ENCODE measurements around the gene SRCIN1. TPM values are rescaled to one million over a fixed set of nuclear protein-coding genes. Genes with fewer than 3 reads are reported as not detected.

Gene SRCIN1
- total and polyA plus RNA-seq, 5 donors: 0.89 to 4.8 (median 2.6) TPM

DNA sequence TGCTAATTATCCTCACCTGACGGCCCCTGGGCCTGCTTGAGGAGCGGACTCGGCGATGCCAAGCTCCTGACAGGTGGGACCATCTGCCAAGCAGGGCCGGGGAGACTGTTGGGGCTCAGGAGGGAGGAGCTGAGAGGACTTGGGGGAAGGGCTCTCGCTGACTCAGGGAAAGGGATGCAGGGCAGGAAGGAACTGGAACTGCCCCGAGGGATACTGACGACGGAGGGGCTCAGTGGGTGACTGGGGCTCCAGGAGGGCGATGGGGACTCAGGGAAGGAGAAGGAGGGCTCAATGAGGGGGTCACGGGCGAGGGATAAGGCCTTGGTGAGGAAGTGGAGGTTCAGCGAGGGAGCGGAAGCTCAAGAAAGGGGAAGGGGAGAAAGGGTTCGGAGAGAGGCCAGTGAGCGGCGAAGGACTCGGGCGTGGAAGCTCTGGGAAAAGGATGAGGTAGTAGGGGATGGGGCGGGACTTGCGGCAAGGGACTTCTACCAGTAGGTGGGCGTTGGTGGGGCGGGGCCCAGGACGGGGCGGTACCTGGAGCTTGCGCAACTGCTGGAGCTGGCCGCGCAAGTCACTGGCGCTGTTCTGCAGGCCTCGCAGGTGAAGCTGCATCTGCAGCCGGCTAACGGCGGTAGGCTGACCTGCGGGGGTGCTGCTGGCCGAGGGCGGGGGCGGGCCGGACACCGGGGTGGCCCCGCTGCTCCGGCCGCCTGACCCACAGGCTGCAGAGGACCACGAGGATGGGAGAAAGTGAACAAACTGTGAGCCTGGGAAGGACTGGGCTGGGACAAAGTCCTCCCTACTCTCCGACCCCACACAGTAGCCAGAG, 46.5 kb downstream of the SRCIN1 start:
- WGBS: 6% methylated on average over 44 of the region's 44 CpGs
- DNase-seq: peak; percentile 80 to 91 (median 89)
- H3K9me3 ChIP-seq (ENCODE audit: control insufficient read depth, low read length): no peaks in the 10 kb centered on the region
- intact Hi-C loops (cut with DNase I): loop anchor here in 3 of 4 donors (5.0 to 10.0 kb wide), 2 partner anchors 106 to 108 kb away; no protein-coding TSS in a partner anchor
- ATAC-seq: peak; percentile 63 to 65
- no peak overlapping the region for H3K4me3 ChIP-seq (ENCODE audit: low read length)
- H3K27ac ChIP-seq (ENCODE audit: low read length): no peak overlapping the region
- no peaks in the 10 kb centered on the region for H3K27me3 ChIP-seq (ENCODE audit: control insufficient read depth, insufficient read depth)
- H3K4me1 ChIP-seq (ENCODE audit: control insufficient read depth, insufficient read depth, low read length): peaks cover 4% of the 10 kb centered on the region

GRCh38 chr17:38558728-38559050, 47.1 kb downstream of the SRCIN1 start:
- peak overlapping the region; percentile 43 for H3K4me3 ChIP-seq (ENCODE audit: low read length)
- peaks cover 4% of the 10 kb centered on the region for H3K4me1 ChIP-seq (ENCODE audit: control insufficient read depth, insufficient read depth, low read length)
- DNase-seq (no peak), ATAC-seq (no peak)
- no peaks in the 10 kb centered on the region for H3K9me3 ChIP-seq (ENCODE audit: control insufficient read depth, low read length)
- H3K27me3 ChIP-seq (ENCODE audit: control insufficient read depth, insufficient read depth): no peaks in the 10 kb centered on the region
- H3K27ac ChIP-seq (ENCODE audit: low read length): no peak overlapping the region
- 4% methylated on average over 10 of the region's 10 CpGs for WGBS
- intact Hi-C loops (cut with DNase I): loop anchor here in 3 of 4 donors (5.0 to 10.0 kb wide), 2 partner anchors 106 to 109 kb away; no protein-coding TSS in a partner anchor

DNA sequence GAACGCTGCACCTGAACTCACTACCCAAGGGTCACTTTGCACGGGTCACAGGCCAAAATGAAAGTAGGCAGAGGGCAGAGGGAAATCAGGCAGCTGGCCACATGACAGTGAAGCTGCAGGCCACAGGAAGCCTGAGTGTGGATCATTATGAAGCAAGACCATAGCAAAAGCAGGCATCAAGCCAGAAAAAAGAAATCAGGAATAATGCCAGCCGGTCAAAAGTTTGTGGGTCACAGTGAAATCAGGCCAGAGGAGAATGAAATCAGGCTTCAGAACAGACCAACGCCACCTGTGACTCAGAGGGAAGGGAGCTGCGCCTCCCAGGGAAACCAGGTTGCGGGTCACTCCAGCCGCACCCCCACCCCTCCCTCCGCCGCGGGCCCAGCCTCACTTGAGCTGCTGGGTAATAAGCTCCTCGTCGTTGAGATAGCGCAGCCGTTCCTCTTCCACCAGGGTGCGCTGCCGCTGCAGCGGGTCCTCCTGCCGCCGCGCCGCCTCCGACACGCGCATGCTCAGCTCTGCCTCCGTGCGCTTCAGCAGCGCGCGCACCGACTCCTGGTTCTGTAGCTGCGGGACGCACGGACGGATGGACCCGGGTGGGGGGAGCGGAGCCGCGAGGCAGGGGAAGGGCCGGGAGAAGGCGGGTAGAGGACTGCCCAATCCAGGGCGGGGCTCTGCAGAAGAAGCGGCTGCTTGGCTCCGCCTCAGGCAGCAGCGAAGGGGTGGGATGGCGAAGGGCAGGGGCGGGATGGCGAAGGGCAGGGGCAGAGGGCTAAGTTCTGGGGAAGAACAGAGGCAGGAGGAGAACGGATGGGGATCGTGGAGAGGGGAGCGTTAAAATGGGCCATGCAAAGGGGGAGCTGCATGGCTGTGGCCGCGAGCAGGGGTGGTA, 47.7 kb downstream of the SRCIN1 start:
- Histone ChIP-seq H3K4me1 (ENCODE audit: control insufficient read depth, insufficient read depth, low read length) (peaks cover 4% of the 10 kb centered on the region), H3K9me3 (ENCODE audit: control insufficient read depth, low read length) (no peaks in the 10 kb centered on the region), H3K27me3 (ENCODE audit: control insufficient read depth, insufficient read depth) (no peaks in the 10 kb centered on the region), H3K4me3 (ENCODE audit: low read length) (peak overlapping the region; percentile 43), H3K27ac (ENCODE audit: low read length) (no peak overlapping the region)
- intact Hi-C loops (cut with DNase I): loop anchor here in 3 of 4 donors (5.0 to 10.0 kb wide), 2 partner anchors 107 to 109 kb away; no protein-coding TSS in a partner anchor
- ATAC-seq (peak; percentile 89 to 93), DNase-seq (peak; percentile 92 to 97 (median 96))
- WGBS: 2% methylated on average over 52 of the region's 52 CpGs

DNA sequence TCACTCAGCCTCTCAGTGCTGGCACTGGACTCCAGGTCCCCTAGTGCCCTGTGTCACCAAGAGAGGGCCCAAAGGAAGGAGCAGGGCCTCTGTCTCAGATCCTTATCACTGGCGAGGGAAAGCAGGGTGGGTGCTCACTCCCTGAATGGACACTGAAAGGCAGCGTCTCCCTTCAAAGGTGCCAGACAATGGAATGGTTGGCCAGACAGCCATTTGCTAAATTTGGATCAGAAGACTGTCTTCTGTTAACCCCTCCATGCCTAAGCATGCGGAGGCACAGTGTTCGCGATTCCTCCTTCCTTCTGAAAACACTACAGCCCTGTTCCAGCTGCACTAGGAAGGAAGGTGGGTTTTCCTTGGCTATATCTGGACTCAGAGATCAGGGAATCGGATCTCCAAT, 48.4 kb downstream of the SRCIN1 start:
- Histone ChIP-seq H3K4me1 (ENCODE audit: control insufficient read depth, insufficient read depth, low read length) (peaks cover 4% of the 10 kb centered on the region), H3K27me3 (ENCODE audit: control insufficient read depth, insufficient read depth) (no peaks in the 10 kb centered on the region), H3K4me3 (ENCODE audit: low read length) (no peak overlapping the region), H3K9me3 (ENCODE audit: control insufficient read depth, low read length) (no peaks in the 10 kb centered on the region), H3K27ac (ENCODE audit: low read length) (no peak overlapping the region)
- ATAC-seq: no peak
- WGBS: 38% methylated on average over 6 of the region's 6 CpGs
- intact Hi-C loops (cut with DNase I): loop anchor here in 3 of 4 donors (5.0 to 10.0 kb wide), 2 partner anchors 107 to 110 kb away; no protein-coding TSS in a partner anchor
- no peak for DNase-seq

- intact Hi-C loops (cut with DNase I): loop anchor here in 3 of 4 donors (5.0 to 10.0 kb wide), 2 partner anchors 109 to 111 kb away; no protein-coding TSS in a partner anchor
- Histone ChIP-seq H3K9me3 (ENCODE audit: control insufficient read depth, low read length) (no peaks in the 10 kb centered on the region), H3K4me3 (ENCODE audit: low read length) (no peak overlapping the region), H3K27me3 (ENCODE audit: control insufficient read depth, insufficient read depth) (no peaks in the 10 kb centered on the region), H3K4me1 (ENCODE audit: control insufficient read depth, insufficient read depth, low read length) (peaks cover 4% of the 10 kb centered on the region), H3K27ac (ENCODE audit: low read length) (no peak overlapping the region)
- ATAC-seq: no peak
- WGBS: 89% methylated on average over 6 of the region's 6 CpGs
- DNase-seq: peak in 1 of 3 donors; percentile 6
These were observed 49.5 kb downstream of the SRCIN1 start for GRCh38 chr17:38556239-38556638.

DNA sequence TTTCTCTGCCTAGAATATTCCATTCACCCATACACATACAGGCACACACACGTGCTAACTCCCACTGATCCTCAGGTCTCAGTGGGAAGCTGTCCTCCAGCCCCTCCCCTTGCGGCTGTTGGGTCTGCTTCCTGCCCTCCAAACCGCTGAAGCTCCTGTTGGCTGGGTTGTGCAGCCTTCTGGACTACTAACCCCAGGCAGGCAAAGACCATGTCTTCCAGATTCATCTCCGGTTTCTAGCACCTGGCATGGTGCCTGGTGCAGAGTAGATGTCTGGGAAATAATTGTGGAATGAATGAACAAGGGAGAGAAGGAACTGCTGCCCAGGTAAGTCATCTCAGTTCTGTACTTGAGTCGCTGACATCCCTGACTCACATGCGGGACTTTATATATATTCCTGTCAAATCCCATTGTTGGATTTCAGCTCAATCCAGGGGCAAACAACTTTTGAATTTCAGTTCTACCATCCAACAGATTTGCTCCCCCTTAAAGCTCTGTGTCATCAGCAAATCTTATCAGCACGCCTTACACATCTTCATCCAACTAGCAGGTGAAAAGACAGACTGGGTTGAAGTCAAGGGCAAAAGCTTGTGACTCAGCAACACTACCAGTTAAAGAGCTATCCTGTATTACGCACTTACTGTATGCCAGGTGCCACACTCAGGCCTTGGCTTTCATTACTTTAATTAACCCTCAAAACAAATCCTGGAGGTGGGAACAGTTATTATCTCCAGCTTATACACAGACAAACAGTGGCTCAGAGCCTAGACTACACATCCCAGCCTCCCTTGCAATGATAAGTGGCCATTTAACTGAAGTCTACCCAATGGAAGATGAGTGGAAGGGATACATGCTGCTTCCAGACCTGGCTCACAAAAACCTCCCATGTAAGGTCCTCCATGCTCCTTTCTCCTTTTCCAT, 51.1 kb downstream of the SRCIN1 start:
- WGBS: 58% methylated on average over 8 of the region's 8 CpGs
- no peak for ATAC-seq
- H3K4me1 ChIP-seq (ENCODE audit: control insufficient read depth, insufficient read depth, low read length): peaks cover 3% of the 10 kb centered on the region
- H3K27me3 ChIP-seq (ENCODE audit: control insufficient read depth, insufficient read depth): no peaks in the 10 kb centered on the region
- H3K9me3 ChIP-seq (ENCODE audit: control insufficient read depth, low read length): no peaks in the 10 kb centered on the region
- intact Hi-C loops (cut with DNase I): loop anchor here in 3 of 4 donors (5.0 to 10.0 kb wide), 2 partner anchors 110 to 113 kb away; no protein-coding TSS in a partner anchor
- no peak for DNase-seq
- H3K27ac ChIP-seq (ENCODE audit: low read length): no peak overlapping the region
- no peak overlapping the region for H3K4me3 ChIP-seq (ENCODE audit: low read length)

DNA sequence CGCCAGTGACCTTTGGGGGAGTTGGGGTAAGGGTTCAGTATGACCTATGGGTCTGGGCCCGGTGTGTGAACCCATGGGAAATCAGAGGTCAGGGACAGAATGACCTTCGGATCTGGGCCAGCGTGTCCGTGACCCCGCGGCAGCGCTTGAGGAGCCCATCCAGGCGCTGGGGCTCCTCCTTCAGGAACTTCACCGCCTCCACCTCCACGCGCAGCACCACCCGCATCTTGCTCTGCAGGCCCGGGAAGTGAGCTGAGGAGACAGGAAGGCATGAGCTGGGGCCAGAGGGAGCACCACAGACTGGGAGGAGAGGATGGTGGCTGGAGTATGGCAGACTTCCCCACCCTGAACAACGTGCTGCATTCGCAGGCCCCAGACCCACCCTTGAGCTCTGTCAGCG, 53.4 kb downstream of the SRCIN1 start:
- Histone ChIP-seq H3K4me3 (ENCODE audit: low read length) (no peak overlapping the region), H3K4me1 (ENCODE audit: control insufficient read depth, insufficient read depth, low read length) (no peaks in the 10 kb centered on the region), H3K27ac (ENCODE audit: low read length) (no peak overlapping the region), H3K27me3 (ENCODE audit: control insufficient read depth, insufficient read depth) (no peaks in the 10 kb centered on the region), H3K9me3 (ENCODE audit: control insufficient read depth, low read length) (no peaks in the 10 kb centered on the region)
- no peak for ATAC-seq
- intact Hi-C loops (cut with DNase I): loop anchor here in 1 of 4 donors (10.0 kb wide), 1 partner anchor 112 kb away; no protein-coding TSS in a partner anchor
- WGBS: 88% methylated on average over 17 of the region's 17 CpGs
- DNase-seq: no peak

GRCh38 chr17:38551121-38551520, 54.6 kb downstream of the SRCIN1 start:
- Histone ChIP-seq H3K4me1 (ENCODE audit: control insufficient read depth, insufficient read depth, low read length) (no peaks in the 10 kb centered on the region), H3K4me3 (ENCODE audit: low read length) (no peak overlapping the region), H3K27ac (ENCODE audit: low read length) (no peak overlapping the region), H3K9me3 (ENCODE audit: control insufficient read depth, low read length) (no peaks in the 10 kb centered on the region), H3K27me3 (ENCODE audit: control insufficient read depth, insufficient read depth) (no peaks in the 10 kb centered on the region)
- intact Hi-C loops (cut with DNase I): loop anchor here in 1 of 4 donors (10.0 kb wide), 1 partner anchor 114 kb away; no protein-coding TSS in a partner anchor
- DNase-seq (no peak), ATAC-seq (peak in 1 of 2 donors; percentile 4)
- WGBS: 81% methylated on average over 9 of the region's 9 CpGs

- peak; percentile 72 to 85 (median 79) for DNase-seq
- peak; percentile 85 to 89 for ATAC-seq
- H3K9me3 ChIP-seq (ENCODE audit: control insufficient read depth, low read length): no peaks in the 10 kb centered on the region
- no peak overlapping the region for H3K27ac ChIP-seq (ENCODE audit: low read length)
- no peak overlapping the region for H3K4me3 ChIP-seq (ENCODE audit: low read length)
- WGBS: 37% methylated on average over 8 of the region's 8 CpGs
- H3K4me1 ChIP-seq (ENCODE audit: control insufficient read depth, insufficient read depth, low read length): no peaks in the 10 kb centered on the region
- no peaks in the 10 kb centered on the region for H3K27me3 ChIP-seq (ENCODE audit: control insufficient read depth, insufficient read depth)
- intact Hi-C loops (cut with DNase I): loop anchor here in 1 of 4 donors (10.0 kb wide), 1 partner anchor 114 kb away; no protein-coding TSS in a partner anchor
These were observed 55.1 kb downstream of the SRCIN1 start for GRCh38 chr17:38550661-38551060.

DNA sequence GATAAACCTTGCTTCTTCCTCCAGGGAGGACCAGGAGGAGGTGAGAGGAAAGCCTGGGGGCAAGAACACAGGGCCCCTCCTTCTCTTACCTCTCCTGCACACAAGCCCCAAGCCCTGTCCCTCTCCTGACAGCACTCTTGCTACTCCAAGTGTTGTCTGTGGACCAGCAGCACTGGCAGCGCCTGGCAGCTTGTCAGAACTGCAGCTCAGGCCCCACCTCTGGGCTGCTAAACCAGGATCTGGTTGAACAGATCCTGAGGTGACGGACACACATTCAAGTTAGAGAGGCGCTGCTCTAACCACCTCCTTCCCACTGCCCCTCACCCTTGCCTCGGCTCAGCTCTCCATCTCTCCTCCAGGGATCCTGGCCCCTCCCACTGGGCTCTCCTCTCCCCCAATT, 56.5 kb downstream of the SRCIN1 start:
- Histone ChIP-seq H3K4me1 (ENCODE audit: control insufficient read depth, insufficient read depth, low read length) (no peaks in the 10 kb centered on the region), H3K27ac (ENCODE audit: low read length) (no peak overlapping the region), H3K27me3 (ENCODE audit: control insufficient read depth, insufficient read depth) (no peaks in the 10 kb centered on the region), H3K9me3 (ENCODE audit: control insufficient read depth, low read length) (no peaks in the 10 kb centered on the region), H3K4me3 (ENCODE audit: low read length) (no peak overlapping the region)
- no peak for ATAC-seq
- intact Hi-C loops (cut with DNase I): no loop called here
- WGBS: 73% methylated on average over 4 of the region's 4 CpGs
- DNase-seq: peak in 1 of 3 donors; percentile 68
